Gastrocnemius medialis (tissue), 4 donors: ENCODE results near the gene NCAPD2.

Source experiments
- POLR2A ChIP-seq, 2 donors: fragments of 450-650 bp; IDR thresholded peaks; one replicate each; pipeline ENCODE4 v1.6.1; 2017; ENCODE audit warnings: antibody characterized with exemption in 2 of 2, mild to moderate bottlenecking in 2 of 2, moderate library complexity in 2 of 2
- TF ChIP-seq, protein P1 (sequence below), 5 experiments: fragments of 450-650 bp in 3 of 5; fragments of 200-600 bp in 2 of 5; sonication (generic) in 2 of 5; IDR thresholded peaks in 4 of 5; conservative IDR thresholded peaks in 1 of 5; 1 replicate in 4 of 5; 2 replicates in 1 of 5; pipeline ENCODE4 v1.5.1; 2016 to 2019; ENCODE audit warnings: antibody characterized with exemption in 5 of 5, mild to moderate bottlenecking in 3 of 5, moderate library complexity in 3 of 5

DNA sequence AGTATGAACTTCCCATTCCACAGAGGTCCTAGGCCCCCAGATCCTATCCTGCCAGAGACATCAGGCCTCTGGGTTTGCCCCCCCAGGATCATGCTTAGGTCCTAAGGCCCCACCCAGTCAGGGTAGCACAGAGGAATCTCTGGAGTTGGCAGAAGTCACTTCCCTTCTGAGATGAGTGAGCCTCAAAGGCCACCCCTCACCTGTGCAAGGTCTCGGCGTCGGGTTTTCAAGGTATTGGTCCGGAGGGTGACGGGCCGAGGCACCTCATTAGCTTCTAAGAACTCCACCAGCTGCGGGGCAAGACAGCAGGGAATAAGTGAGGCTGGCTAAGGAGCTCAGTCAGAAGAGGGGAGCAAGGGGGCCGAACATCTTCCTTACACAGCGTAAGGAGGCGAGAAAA is 69.0 kb downstream of the NCAPD2 start:
- TF ChIP-seq, protein P1, sequence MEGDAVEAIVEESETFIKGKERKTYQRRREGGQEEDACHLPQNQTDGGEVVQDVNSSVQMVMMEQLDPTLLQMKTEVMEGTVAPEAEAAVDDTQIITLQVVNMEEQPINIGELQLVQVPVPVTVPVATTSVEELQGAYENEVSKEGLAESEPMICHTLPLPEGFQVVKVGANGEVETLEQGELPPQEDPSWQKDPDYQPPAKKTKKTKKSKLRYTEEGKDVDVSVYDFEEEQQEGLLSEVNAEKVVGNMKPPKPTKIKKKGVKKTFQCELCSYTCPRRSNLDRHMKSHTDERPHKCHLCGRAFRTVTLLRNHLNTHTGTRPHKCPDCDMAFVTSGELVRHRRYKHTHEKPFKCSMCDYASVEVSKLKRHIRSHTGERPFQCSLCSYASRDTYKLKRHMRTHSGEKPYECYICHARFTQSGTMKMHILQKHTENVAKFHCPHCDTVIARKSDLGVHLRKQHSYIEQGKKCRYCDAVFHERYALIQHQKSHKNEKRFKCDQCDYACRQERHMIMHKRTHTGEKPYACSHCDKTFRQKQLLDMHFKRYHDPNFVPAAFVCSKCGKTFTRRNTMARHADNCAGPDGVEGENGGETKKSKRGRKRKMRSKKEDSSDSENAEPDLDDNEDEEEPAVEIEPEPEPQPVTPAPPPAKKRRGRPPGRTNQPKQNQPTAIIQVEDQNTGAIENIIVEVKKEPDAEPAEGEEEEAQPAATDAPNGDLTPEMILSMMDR (IDR thresholded peaks at IDR 0.05 in 4 of 5, conservative IDR thresholded peaks at IDR 0.05 in 1 of 5): no peak
- TF ChIP-seq POLR2A (IDR thresholded peaks at IDR 0.05): no peak
